WTC11 (cell line): ENCODE results near the gene ACOT2.
"Not testable (repeated sequence)": the region's sequence is repeated elsewhere in the genome, so short reads cannot be mapped to it uniquely, and the experiment has no call there.

ENCODE experiments used
- JUN ChIP-seq: sonication (generic); formaldehyde crosslinking; IDR thresholded peaks from 2 replicates; pipeline ENCODE4 v1.8.0; 2023; ENCODE audit warnings: mild to moderate bottlenecking, missing genetic modification reagents
- TEAD1 ChIP-seq: sonication (generic); formaldehyde crosslinking; IDR thresholded peaks from 2 replicates; pipeline ENCODE4 v1.8.0; 2022; ENCODE audit warnings: mild to moderate bottlenecking, missing genetic modification reagents
- TF ChIP-seq, protein P1 (sequence below): fragments of 200-600 bp; IDR thresholded peaks from 2 replicates; pipeline ENCODE4 v1.8.0; 2022; ENCODE audit warnings: antibody characterized with exemption
- TF ChIP-seq, protein P2 (sequence below): sonication (generic); formaldehyde crosslinking; conservative IDR thresholded peaks from 2 replicates; pipeline ENCODE4 v1.8.1; 2023; ENCODE audit warnings: mild to moderate bottlenecking, low read depth, missing genetic modification reagents, moderate library complexity

DNA sequence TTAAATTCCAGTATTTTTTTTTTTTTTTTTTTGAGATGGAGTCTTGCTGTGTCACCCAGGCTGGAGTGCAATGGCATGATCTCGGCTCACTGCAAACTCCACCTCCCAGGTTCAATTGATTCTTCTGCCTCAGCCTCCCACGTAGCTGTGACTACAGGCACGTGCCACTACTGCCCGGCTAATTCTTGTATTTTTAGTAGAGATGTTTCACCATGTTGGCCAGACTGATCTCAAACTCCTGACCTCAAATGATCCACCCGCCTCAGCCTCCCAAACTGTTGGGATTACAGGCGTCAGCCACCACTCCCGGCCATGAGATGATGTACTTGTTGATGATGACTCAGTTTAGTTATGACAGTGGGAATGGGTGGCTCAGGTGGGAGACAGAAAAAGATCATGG is 5.2 kb downstream of the ACOT2 start:
- not testable (repeated sequence) for TF ChIP-seq TEAD1, JUN (CRISPR knock-in tag)
- TF ChIP-seq, protein P1, sequence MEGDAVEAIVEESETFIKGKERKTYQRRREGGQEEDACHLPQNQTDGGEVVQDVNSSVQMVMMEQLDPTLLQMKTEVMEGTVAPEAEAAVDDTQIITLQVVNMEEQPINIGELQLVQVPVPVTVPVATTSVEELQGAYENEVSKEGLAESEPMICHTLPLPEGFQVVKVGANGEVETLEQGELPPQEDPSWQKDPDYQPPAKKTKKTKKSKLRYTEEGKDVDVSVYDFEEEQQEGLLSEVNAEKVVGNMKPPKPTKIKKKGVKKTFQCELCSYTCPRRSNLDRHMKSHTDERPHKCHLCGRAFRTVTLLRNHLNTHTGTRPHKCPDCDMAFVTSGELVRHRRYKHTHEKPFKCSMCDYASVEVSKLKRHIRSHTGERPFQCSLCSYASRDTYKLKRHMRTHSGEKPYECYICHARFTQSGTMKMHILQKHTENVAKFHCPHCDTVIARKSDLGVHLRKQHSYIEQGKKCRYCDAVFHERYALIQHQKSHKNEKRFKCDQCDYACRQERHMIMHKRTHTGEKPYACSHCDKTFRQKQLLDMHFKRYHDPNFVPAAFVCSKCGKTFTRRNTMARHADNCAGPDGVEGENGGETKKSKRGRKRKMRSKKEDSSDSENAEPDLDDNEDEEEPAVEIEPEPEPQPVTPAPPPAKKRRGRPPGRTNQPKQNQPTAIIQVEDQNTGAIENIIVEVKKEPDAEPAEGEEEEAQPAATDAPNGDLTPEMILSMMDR = not testable (repeated sequence)
- TF ChIP-seq, protein P2, sequence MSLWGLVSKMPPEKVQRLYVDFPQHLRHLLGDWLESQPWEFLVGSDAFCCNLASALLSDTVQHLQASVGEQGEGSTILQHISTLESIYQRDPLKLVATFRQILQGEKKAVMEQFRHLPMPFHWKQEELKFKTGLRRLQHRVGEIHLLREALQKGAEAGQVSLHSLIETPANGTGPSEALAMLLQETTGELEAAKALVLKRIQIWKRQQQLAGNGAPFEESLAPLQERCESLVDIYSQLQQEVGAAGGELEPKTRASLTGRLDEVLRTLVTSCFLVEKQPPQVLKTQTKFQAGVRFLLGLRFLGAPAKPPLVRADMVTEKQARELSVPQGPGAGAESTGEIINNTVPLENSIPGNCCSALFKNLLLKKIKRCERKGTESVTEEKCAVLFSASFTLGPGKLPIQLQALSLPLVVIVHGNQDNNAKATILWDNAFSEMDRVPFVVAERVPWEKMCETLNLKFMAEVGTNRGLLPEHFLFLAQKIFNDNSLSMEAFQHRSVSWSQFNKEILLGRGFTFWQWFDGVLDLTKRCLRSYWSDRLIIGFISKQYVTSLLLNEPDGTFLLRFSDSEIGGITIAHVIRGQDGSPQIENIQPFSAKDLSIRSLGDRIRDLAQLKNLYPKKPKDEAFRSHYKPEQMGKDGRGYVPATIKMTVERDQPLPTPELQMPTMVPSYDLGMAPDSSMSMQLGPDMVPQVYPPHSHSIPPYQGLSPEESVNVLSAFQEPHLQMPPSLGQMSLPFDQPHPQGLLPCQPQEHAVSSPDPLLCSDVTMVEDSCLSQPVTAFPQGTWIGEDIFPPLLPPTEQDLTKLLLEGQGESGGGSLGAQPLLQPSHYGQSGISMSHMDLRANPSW (CRISPR knock-in tag) = not testable (repeated sequence)
